ENCODE results near the gene INPP5A. TPM values are rescaled to one million over a fixed set of nuclear protein-coding genes. Genes with fewer than 3 reads are reported as not detected.

INPP5A gene
- total RNA-seq, 2 donors from 2014 or later = 9.2 to 14.5 TPM

GRCh38 chr10:132746801-132747625 lies 209.4 kb downstream of the INPP5A start:
- Histone ChIP-seq H3K4me1 (no peaks in the 10 kb centered on the region), H3K36me3 (replicated peaks in 1 of 2; ENCODE audit: insufficient read depth in 1 of 2, low read depth in 2 of 2) (no peaks in the 10 kb centered on the region), H3K27ac (no peak overlapping the region), H3K4me3 (no peak overlapping the region), H3K27me3 (no peaks in the 10 kb centered on the region), H3K9me3 (no peaks in the 10 kb centered on the region)
- intact Hi-C loops (cut with DNase I) = no loop called here
- DNase-seq = no peak
- no peak for TF ChIP-seq POLR2A (IDR thresholded peaks at IDR 0.05)
- no peak for TF ChIP-seq CTCF (IDR thresholded peaks at IDR 0.05)
- no peak for ATAC-seq
- WGBS, 2 donors = 86 to 95% methylated on average over 12 to 29 of the region's 29 CpGs

GRCh38 chr10:132748135-132748534 lies 210.5 kb downstream of the INPP5A start:
- Histone ChIP-seq H3K4me3 (no peak overlapping the region), H3K36me3 (replicated peaks in 1 of 2; ENCODE audit: insufficient read depth in 1 of 2, low read depth in 2 of 2) (no peaks in the 10 kb centered on the region), H3K27me3 (no peaks in the 10 kb centered on the region), H3K9me3 (no peaks in the 10 kb centered on the region), H3K27ac (no peak overlapping the region), H3K4me1 (no peaks in the 10 kb centered on the region)
- intact Hi-C loops (cut with DNase I) = no loop called here
- DNase-seq = no peak
- no peak for TF ChIP-seq POLR2A (IDR thresholded peaks at IDR 0.05)
- no peak for TF ChIP-seq CTCF (IDR thresholded peaks at IDR 0.05)
- ATAC-seq = no peak
- WGBS, 2 donors = 91 to 96% methylated on average over 15 of the region's 15 CpGs

GRCh38 chr10:132748545-132749370 lies 211.2 kb downstream of the INPP5A start:
- no peak for DNase-seq
- ATAC-seq = no peak
- Histone ChIP-seq H3K4me3 (no peak overlapping the region), H3K27ac (no peak overlapping the region), H3K27me3 (no peaks in the 10 kb centered on the region), H3K36me3 (replicated peaks in 1 of 2; ENCODE audit: insufficient read depth in 1 of 2, low read depth in 2 of 2) (no peaks in the 10 kb centered on the region), H3K4me1 (peaks cover 5% of the 10 kb centered on the region), H3K9me3 (no peaks in the 10 kb centered on the region)
- TF ChIP-seq POLR2A (IDR thresholded peaks at IDR 0.05) (no peak), CTCF (IDR thresholded peaks at IDR 0.05) (no peak)
- 87 to 94% methylated on average over 12 to 28 of the region's 36 CpGs for WGBS, 2 donors
- intact Hi-C loops (cut with DNase I) = no loop called here

- Histone ChIP-seq H3K4me3 (no peak overlapping the region), H3K36me3 (replicated peaks in 1 of 2; ENCODE audit: insufficient read depth in 1 of 2, low read depth in 2 of 2) (no peaks in the 10 kb centered on the region), H3K4me1 (peaks cover 5% of the 10 kb centered on the region), H3K27me3 (no peaks in the 10 kb centered on the region), H3K27ac (no peak overlapping the region), H3K9me3 (no peaks in the 10 kb centered on the region)
- ATAC-seq (no peak), DNase-seq (no peak)
- TF ChIP-seq POLR2A (IDR thresholded peaks at IDR 0.05) (no peak), CTCF (IDR thresholded peaks at IDR 0.05) (no peak)
- intact Hi-C loops (cut with DNase I) = no loop called here
- 90 to 97% methylated on average over 22 of the region's 22 CpGs for WGBS, 2 donors
These were observed 211.8 kb downstream of the INPP5A start for GRCh38 chr10:132749371-132749795.
